H9 (cell line): ENCODE data around the gene KPNA1. TPM values are rescaled to one million over a fixed set of nuclear protein-coding genes. Genes with fewer than 3 reads are reported as not detected.

ENCODE experiments used
- DNase-seq: peaks from one replicate; pipeline ENCODE4 v3.0.0-alpha.2; 2017
- H2AFZ ChIP-seq: one replicate; pipeline ENCODE4 v1.6.1; 2013; ENCODE audit warnings: mild to moderate bottlenecking, low read length, control low read depth, moderate library complexity
- H2AK5ac ChIP-seq: 2 replicates; pipeline ENCODE4 v1.6.1; 2013; ENCODE audit warnings: low read length, control low read depth, mixed read lengths; ENCODE audit not compliant: insufficient read length
- H2BK120ac ChIP-seq: one replicate; pipeline ENCODE4 v1.6.1; 2013; ENCODE audit warnings: low read depth, mild to moderate bottlenecking, low read length, control low read depth, inconsistent platforms; ENCODE audit not compliant: poor library complexity, severe bottlenecking
- H2BK12ac ChIP-seq: 2 replicates; pipeline ENCODE4 v1.6.1; 2013; ENCODE audit warnings: low read length, control low read depth, mixed read lengths, low read depth; ENCODE audit not compliant: insufficient read length
- H2BK15ac ChIP-seq: 2 replicates; pipeline ENCODE4 v1.6.1; 2013; ENCODE audit warnings: low read depth, low read length, control low read depth
- H2BK20ac ChIP-seq: one replicate; pipeline ENCODE4 v1.6.1; 2013; ENCODE audit warnings: low read depth, mild to moderate bottlenecking, low read length, control low read depth, inconsistent platforms; ENCODE audit not compliant: poor library complexity, severe bottlenecking
- H2BK5ac ChIP-seq: 2 replicates; pipeline ENCODE4 v1.6.1; 2013; ENCODE audit warnings: low read length, control low read depth, mixed read lengths; ENCODE audit not compliant: insufficient read length
- H3K14ac ChIP-seq: 2 replicates; pipeline ENCODE4 v1.6.1; 2013; ENCODE audit warnings: low read length, control low read depth; ENCODE audit not compliant: insufficient read depth
- H3K18ac ChIP-seq: 2 replicates; pipeline ENCODE4 v1.6.1; 2013; ENCODE audit warnings: low read depth, mild to moderate bottlenecking, mixed read lengths, low read length, control low read depth; ENCODE audit not compliant: insufficient read length
- H3K23ac ChIP-seq: 2 replicates; pipeline ENCODE4 v1.6.1; 2013; ENCODE audit warnings: low read length, control low read depth, mixed read lengths, low read depth; ENCODE audit not compliant: insufficient read length
- H3K23me2 ChIP-seq: 2 replicates; pipeline ENCODE4 v1.6.1; 2013; ENCODE audit warnings: low read depth, mild to moderate bottlenecking, mixed read lengths, low read length, control low read depth; ENCODE audit not compliant: insufficient read length, poor library complexity, severe bottlenecking
- H3K27ac ChIP-seq: 2 replicates; pipeline ENCODE4 v1.5.1; 2013; ENCODE audit warnings: low read length, control low read depth, mixed read lengths, low read depth; ENCODE audit not compliant: insufficient read length
- H3K27me3 ChIP-seq: 2 replicates; pipeline ENCODE4 v1.6.1; 2013; ENCODE audit warnings: low read length, control low read depth, inconsistent platforms; ENCODE audit not compliant: insufficient read depth
- H3K4ac ChIP-seq: 2 replicates; pipeline ENCODE4 v1.6.1; 2013; ENCODE audit warnings: low read depth, mild to moderate bottlenecking, control low read depth, inconsistent platforms, low read length, moderate library complexity
- H3K4me1 ChIP-seq: 2 replicates; pipeline ENCODE4 v1.6.1; 2013; ENCODE audit warnings: low read length, control low read depth, inconsistent platforms; ENCODE audit not compliant: insufficient read depth
- H3K4me2 ChIP-seq: 2 replicates; pipeline ENCODE4 v1.6.1; 2013; ENCODE audit warnings: low read length, control low read depth, mixed read lengths; ENCODE audit not compliant: insufficient read length, insufficient read depth
- H3K56ac ChIP-seq: 2 replicates; pipeline ENCODE4 v1.6.1; 2013; ENCODE audit warnings: low read depth, mild to moderate bottlenecking, mixed read lengths, low read length, control low read depth; ENCODE audit not compliant: insufficient read length
- H3K79me1 ChIP-seq: 2 replicates; pipeline ENCODE4 v1.6.1; 2013; ENCODE audit warnings: low read depth, mild to moderate bottlenecking, moderate library complexity, low read length, control low read depth, inconsistent platforms; ENCODE audit not compliant: insufficient read depth, poor library complexity, severe bottlenecking
- H3K79me2 ChIP-seq: 2 replicates; pipeline ENCODE4 v1.6.1; 2013; ENCODE audit warnings: low read length, control low read depth, inconsistent platforms; ENCODE audit not compliant: insufficient read depth
- H3K9ac ChIP-seq: 2 replicates; pipeline ENCODE4 v1.6.1; 2013; ENCODE audit warnings: low read length, control low read depth, mixed read lengths; ENCODE audit not compliant: insufficient read length; ENCODE audit errors: extremely low read depth
- H3K9me3 ChIP-seq: one replicate; pipeline ENCODE4 v1.6.1; 2013; ENCODE audit warnings: low read depth, low read length, inconsistent platforms; ENCODE audit not compliant: control insufficient read depth
- H3T11ph ChIP-seq: one replicate; pipeline ENCODE4 v1.6.1; 2013; ENCODE audit warnings: mild to moderate bottlenecking, low read length, control low read depth, inconsistent platforms
- H4K20me1 ChIP-seq: one replicate; pipeline ENCODE4 v1.6.1; 2013; ENCODE audit not compliant: control insufficient read depth, insufficient read length, insufficient read depth
- H4K5ac ChIP-seq: 2 replicates; pipeline ENCODE4 v1.6.1; 2013; ENCODE audit warnings: low read depth, mild to moderate bottlenecking, mixed read lengths, low read length, control low read depth; ENCODE audit not compliant: insufficient read length
- H4K8ac ChIP-seq: replicated peaks from 2 replicates; pipeline ENCODE4 v1.6.1; 2013; ENCODE audit warnings: low read length, control low read depth, mixed read lengths, low read depth; ENCODE audit not compliant: insufficient read length
- H4K91ac ChIP-seq: 2 replicates; pipeline ENCODE4 v1.6.1; 2013; ENCODE audit warnings: low read depth, mild to moderate bottlenecking, moderate library complexity, mixed read lengths, low read length, control low read depth; ENCODE audit not compliant: insufficient read length
- H3K27ac Mint-ChIP-seq, 3 experiments: 2 replicates in 2 of 3; 3 replicates in 1 of 3; pipeline ENCODE4 v1.8.0; 2020 to 2021; ENCODE audit warnings: mixed read lengths in 3 of 3, mild to moderate bottlenecking in 1 of 3, moderate library complexity in 1 of 3
- H3K27me3 Mint-ChIP-seq: 2 replicates; pipeline ENCODE4 v1.8.0; 2021; ENCODE audit warnings: low read depth, mild to moderate bottlenecking, moderate library complexity, mixed read lengths
- H3K36me3 Mint-ChIP-seq, 3 experiments: 2 replicates in 2 of 3; 3 replicates in 1 of 3; pipeline ENCODE4 v1.8.0; 2020 to 2021; ENCODE audit warnings: low read depth in 3 of 3, mixed read lengths in 3 of 3; ENCODE audit not compliant: insufficient read depth in 1 of 3
- H3K4me1 Mint-ChIP-seq, 2 experiments: 2 replicates each; pipeline ENCODE4 v1.8.0; 2020; ENCODE audit warnings: mixed read lengths in 2 of 2
- H3K4me3 Mint-ChIP-seq, 2 experiments: 2 replicates in 1 of 2; 3 replicates in 1 of 2; pipeline ENCODE4 v1.8.0; 2020 to 2021; ENCODE audit warnings: mild to moderate bottlenecking in 2 of 2, mixed read lengths in 2 of 2, moderate library complexity in 1 of 2
- H3K9me3 Mint-ChIP-seq, 2 experiments: 2 replicates in 1 of 2; 3 replicates in 1 of 2; pipeline ENCODE4 v1.8.0; 2020; ENCODE audit warnings: mild to moderate bottlenecking in 2 of 2, mixed read lengths in 2 of 2, moderate library complexity in 1 of 2
- CTCF ChIP-seq: fragments of 200-600 bp; sonication (generic); conservative IDR thresholded peaks from 3 replicates; pipeline ENCODE4 v1.8.0; 2021; ENCODE audit warnings: antibody characterized with exemption, mild to moderate bottlenecking
- WGBS: extraction: QIAGEN DNeasy Blood & Tissue Kit; methylation state at CpG from one replicate; pipeline ENCODE4 v1.1.7; 2013; ENCODE audit warnings: missing lambda C conversion rate, low lambda C conversion rate, mixed read lengths; ENCODE audit not compliant: insufficient read length; ENCODE audit errors: extremely low coverage; 5-methylcytosine and 5-hydroxymethylcytosine counted together
- total RNA-seq: library from RNA; stranded (reverse); gene quantifications from 2 replicates; pipeline ENCODE4 v1.2.1, GENCODE V29; 2021

KPNA1 gene
- total RNA-seq, 1 experiment from 2014 or later: 71.7 TPM

GRCh38 chr3:122398920-122399319 lies 115.8 kb downstream of the KPNA1 start:
- no peaks in the 10 kb centered on the region for H3K9me3 ChIP-seq
- peaks cover 0 to 18% (median 9%) of the 10 kb centered on the region in 3 experiments; a peak in 4 of 7 replicates for H3K36me3 Mint-ChIP-seq
- H3K9ac ChIP-seq: no peak overlapping the region
- H3K27ac ChIP-seq: no peak overlapping the region
- no peak overlapping the region for H3K27ac Mint-ChIP-seq
- no peak for TF ChIP-seq CTCF
- H3K18ac ChIP-seq: no peak overlapping the region
- peaks cover 0 to 6% of the 10 kb centered on the region in 2 experiments; a peak in 2 of 4 replicates for H3K4me1 Mint-ChIP-seq
- H3K23ac ChIP-seq: no peak overlapping the region
- no peak overlapping the region for H2BK20ac ChIP-seq
- H2BK15ac ChIP-seq: no peak overlapping the region
- H3K27me3 Mint-ChIP-seq: no peaks in the 10 kb centered on the region
- H3K4ac ChIP-seq: no peak overlapping the region
- no peak overlapping the region for H2AFZ ChIP-seq
- H3K56ac ChIP-seq: no peak overlapping the region
- no peaks in the 10 kb centered on the region for H3K23me2 ChIP-seq
- H3K79me1 ChIP-seq: no peaks in the 10 kb centered on the region
- H3K27me3 ChIP-seq: no peaks in the 10 kb centered on the region
- no peak overlapping the region for H3K4me2 ChIP-seq
- no peaks in the 10 kb centered on the region for H4K20me1 ChIP-seq
- H2BK5ac ChIP-seq: no peak overlapping the region
- no peak overlapping the region for H4K91ac ChIP-seq
- H4K8ac ChIP-seq: no peak overlapping the region
- H3K4me3 Mint-ChIP-seq: no peak overlapping the region
- no peak overlapping the region for H2AK5ac ChIP-seq
- H4K5ac ChIP-seq: no peak overlapping the region
- H3K14ac ChIP-seq: no peak overlapping the region
- no peak overlapping the region for H2BK120ac ChIP-seq
- no peak for DNase-seq
- no peak overlapping the region for H2BK12ac ChIP-seq
- WGBS: 100% methylated on average over 1 of the region's 2 CpGs
- H3K4me1 ChIP-seq: no peaks in the 10 kb centered on the region
- no peaks in the 10 kb centered on the region for H3K79me2 ChIP-seq
- no peaks in the 10 kb centered on the region for H3K9me3 Mint-ChIP-seq
- no peak overlapping the region for H3T11ph ChIP-seq
